Measurements from ENCODE around the gene BAIAP2L2. TPM values are rescaled to one million over a fixed set of nuclear protein-coding genes. Genes with fewer than 3 reads are reported as not detected.

The BAIAP2L2 gene
- total and polyA plus RNA-seq, 3 donors from 2014 or later: 6.6 to 10.0 (median 8.8) TPM

GRCh38 chr22:38065539-38065938 lies 44.9 kb downstream of the BAIAP2L2 start:
- DNase-seq: no peak
- H3K27me3 ChIP-seq: no peaks in the 10 kb centered on the region
- no peaks in the 10 kb centered on the region for H3K36me3 ChIP-seq (ENCODE audit: low read depth, missing control alignments)
- TF ChIP-seq POLR2A (IDR thresholded peaks at IDR 0.05) (no peak), CTCF (IDR thresholded peaks at IDR 0.05) (no peak)
- intact Hi-C loops (cut with DNase I; ENCODE audit: low total_unique reads): no loop called here
- H3K4me3 ChIP-seq: no peak overlapping the region
- H3K27ac ChIP-seq: no peak overlapping the region
- peaks cover 20% of the 10 kb centered on the region for H3K4me1 ChIP-seq
- WGBS, 2 donors: 98% methylated on average over 7 to 8 of the region's 8 CpGs
- no peaks in the 10 kb centered on the region for H3K9me3 ChIP-seq

DNA sequence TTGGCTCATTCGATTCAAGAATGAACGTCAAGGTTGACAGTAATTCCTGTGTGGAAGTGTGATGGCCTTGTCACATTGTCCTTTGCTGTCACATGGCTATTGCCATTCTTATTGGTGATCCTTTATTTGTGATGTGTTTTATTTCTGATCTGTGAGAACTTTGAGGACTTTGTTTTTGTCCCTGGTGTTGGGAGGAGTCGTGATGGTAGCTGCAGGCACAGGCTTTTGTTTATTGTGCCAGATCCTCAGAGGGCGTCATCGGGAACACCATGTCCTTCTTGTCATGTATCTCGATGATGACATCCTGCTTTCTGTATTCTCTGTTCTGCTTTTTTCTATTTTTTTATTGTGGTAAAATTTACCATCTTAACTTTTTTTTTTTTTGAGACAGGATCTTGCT lies 47.7 kb downstream of the BAIAP2L2 start:
- H3K27ac ChIP-seq: peak overlapping the region; percentile 89 to 92
- no peak for TF ChIP-seq CTCF (IDR thresholded peaks at IDR 0.05)
- TF ChIP-seq POLR2A (IDR thresholded peaks at IDR 0.05): no peak
- H3K27me3 ChIP-seq: no peaks in the 10 kb centered on the region
- H3K4me1 ChIP-seq: peaks cover 14% of the 10 kb centered on the region
- H3K9me3 ChIP-seq: no peaks in the 10 kb centered on the region
- intact Hi-C loops (cut with DNase I; ENCODE audit: low total_unique reads): no loop called here
- DNase-seq: peak; percentile 69
- WGBS, 2 donors: 39 to 52% methylated on average over 6 of the region's 6 CpGs
- H3K36me3 ChIP-seq (ENCODE audit: low read depth, missing control alignments): no peaks in the 10 kb centered on the region
- H3K4me3 ChIP-seq: no peak overlapping the region

GRCh38 chr22:38056969-38057891 lies 53.3 kb downstream of the BAIAP2L2 start, which contains the start of gene PICK1:
PICK1 (plus strand) TSS chr22:38057404; CDS start chr22:38057810, 406 bp downstream.
- peak; percentile 95 for DNase-seq
- intact Hi-C loops (cut with DNase I; ENCODE audit: low total_unique reads): loop anchor here (10.0 kb wide), 1 partner anchor 518 kb away; the partner anchor contains the start of gene DMC1
- 1 to 2% methylated on average over 28 to 47 of the region's 47 CpGs for WGBS, 2 donors

More at GRCh38 chr22:38056969-38057891, 53.3 kb downstream of the BAIAP2L2 start, which contains the start of gene PICK1:
- Histone ChIP-seq H3K27ac (peak within 1 kb of the TSS; percentile 91), H3K36me3 (ENCODE audit: low read depth, missing control alignments) (no peaks in the 10 kb centered on the region), H3K4me3 (peak within 1 kb of the TSS; percentile 62 to 76), H3K27me3 (no peaks in the 10 kb centered on the region), H3K4me1 (peaks cover 14% of the 10 kb centered on the region), H3K9me3 (no peaks in the 10 kb centered on the region)
- peak in 1 of 3 experiments; percentile 16 for TF ChIP-seq CTCF (IDR thresholded peaks at IDR 0.05)
- no peak for TF ChIP-seq POLR2A (IDR thresholded peaks at IDR 0.05)

Data from testis (tissue), 3 donors.